ENCODE data around the gene IDNK.

GRCh38 chr9:83623679-83624076 lies 735 bp downstream of the IDNK start:
- TF ChIP-seq, protein P1, sequence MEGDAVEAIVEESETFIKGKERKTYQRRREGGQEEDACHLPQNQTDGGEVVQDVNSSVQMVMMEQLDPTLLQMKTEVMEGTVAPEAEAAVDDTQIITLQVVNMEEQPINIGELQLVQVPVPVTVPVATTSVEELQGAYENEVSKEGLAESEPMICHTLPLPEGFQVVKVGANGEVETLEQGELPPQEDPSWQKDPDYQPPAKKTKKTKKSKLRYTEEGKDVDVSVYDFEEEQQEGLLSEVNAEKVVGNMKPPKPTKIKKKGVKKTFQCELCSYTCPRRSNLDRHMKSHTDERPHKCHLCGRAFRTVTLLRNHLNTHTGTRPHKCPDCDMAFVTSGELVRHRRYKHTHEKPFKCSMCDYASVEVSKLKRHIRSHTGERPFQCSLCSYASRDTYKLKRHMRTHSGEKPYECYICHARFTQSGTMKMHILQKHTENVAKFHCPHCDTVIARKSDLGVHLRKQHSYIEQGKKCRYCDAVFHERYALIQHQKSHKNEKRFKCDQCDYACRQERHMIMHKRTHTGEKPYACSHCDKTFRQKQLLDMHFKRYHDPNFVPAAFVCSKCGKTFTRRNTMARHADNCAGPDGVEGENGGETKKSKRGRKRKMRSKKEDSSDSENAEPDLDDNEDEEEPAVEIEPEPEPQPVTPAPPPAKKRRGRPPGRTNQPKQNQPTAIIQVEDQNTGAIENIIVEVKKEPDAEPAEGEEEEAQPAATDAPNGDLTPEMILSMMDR (IDR thresholded peaks at IDR 0.05; ENCODE audit: poor library complexity) = no peak
- no peak for TF ChIP-seq EZH2 (IDR thresholded peaks at IDR 0.05; ENCODE audit: borderline replicate concordance)
- TF ChIP-seq EZH2phosphoT487 (IDR thresholded peaks at IDR 0.05; ENCODE audit: low read depth, severe bottlenecking, unreplicated experiment) = no peak
